H1 (cell line): ENCODE measurements around the gene DNAJA1. TPM values are rescaled to one million over a fixed set of nuclear protein-coding genes. Genes with fewer than 3 reads are reported as not detected.

ENCODE experiments used
- CTCF ChIA-PET: fragments of 300-600 bp; sonication (Branson Sonifier 250); formaldehyde crosslinking; loops from one replicate; lab custom pipeline; 2021; ENCODE audit not compliant: partially characterized antibody; lab: Charles Lee
- POLR2A ChIA-PET: fragments of 300-600 bp; sonication (Branson Sonifier 250); formaldehyde crosslinking; loops from one replicate; lab custom pipeline; 2021; ENCODE audit warnings: inconsistent platforms; ENCODE audit not compliant: partially characterized antibody; lab: Charles Lee
- DNase-seq, 2 experiments: peaks; one replicate each; pipeline versions ENCODE4 v3.0.0 to v3.0.0-alpha.2; 2010 to 2022; ENCODE audit warnings: low spot score in 2 of 2, low read depth in 1 of 2, mixed read lengths in 1 of 2
- FAIRE-seq: peaks from 2 replicates; lab custom pipeline; 2011; peaks lifted over from hg19 to GRCh38; lab: Jason Lieb, UNC
- H2AFZ ChIP-seq: 2 replicates; pipeline ENCODE4 v1.8.1; 2012; ENCODE audit warnings: low read length, inconsistent platforms
- H2AK5ac ChIP-seq: 2 replicates; pipeline ENCODE4 v1.6.1; 2013; ENCODE audit warnings: low read depth, low read length
- H2BK120ac ChIP-seq: replicated peaks from 2 replicates; pipeline ENCODE3; 2013; ENCODE audit warnings: low read depth, low read length, inconsistent platforms
- H2BK12ac ChIP-seq: 2 replicates; pipeline ENCODE4 v1.6.1; 2013; ENCODE audit warnings: low read depth, low read length
- H2BK15ac ChIP-seq: 2 replicates; pipeline ENCODE4 v1.6.1; 2013; ENCODE audit warnings: low read length
- H2BK20ac ChIP-seq: 2 replicates; pipeline ENCODE4 v1.6.1; 2013; ENCODE audit warnings: low read length
- H2BK5ac ChIP-seq: 2 replicates; pipeline ENCODE4 v1.6.1; 2013; ENCODE audit warnings: low read depth, low read length
- H3K14ac ChIP-seq: 2 replicates; pipeline ENCODE4 v1.6.1; 2013; ENCODE audit warnings: inconsistent platforms; ENCODE audit not compliant: insufficient read length
- H3K18ac ChIP-seq: 2 replicates; pipeline ENCODE4 v1.6.1; 2013; ENCODE audit warnings: low read length; ENCODE audit errors: extremely low read depth
- H3K23ac ChIP-seq: 2 replicates; pipeline ENCODE4 v1.6.1; 2013; ENCODE audit warnings: inconsistent platforms; ENCODE audit not compliant: insufficient read length
- H3K23me2 ChIP-seq: 2 replicates; pipeline ENCODE4 v1.6.1; 2013; ENCODE audit warnings: low read depth, low read length
- H3K27ac ChIP-seq: 2 replicates; pipeline ENCODE4 v1.6.1; 2011; ENCODE audit warnings: low read depth, low read length, inconsistent platforms
- H3K27me3 ChIP-seq, 4 experiments: replicated peaks in 1 of 4; 1 replicate in 1 of 4; 2 replicates in 3 of 4; pipeline versions ENCODE4 v1.6.1 to v1.8.1; 2011 to 2013; ENCODE audit warnings: low read length in 3 of 4, mild to moderate bottlenecking in 3 of 4, inconsistent platforms in 2 of 4, mixed read lengths in 2 of 4, moderate library complexity in 1 of 4; ENCODE audit not compliant: control insufficient read depth in 3 of 4, insufficient read depth in 3 of 4; ENCODE audit errors: extremely low read depth in 1 of 4
- H3K36me3 ChIP-seq, 4 experiments: 2 replicates each; pipeline versions ENCODE4 v1.6.1 to v1.8.1; 2011 to 2013; ENCODE audit warnings: mild to moderate bottlenecking in 4 of 4, low read length in 3 of 4, moderate library complexity in 2 of 4, control low read depth in 1 of 4, inconsistent platforms in 1 of 4; ENCODE audit not compliant: insufficient read depth in 4 of 4, control insufficient read depth in 2 of 4
- H3K4ac ChIP-seq: replicated peaks from 2 replicates; pipeline ENCODE3; 2013; ENCODE audit warnings: low read length, low read depth, mixed read lengths, inconsistent platforms; ENCODE audit not compliant: insufficient read length
- H3K4me1 ChIP-seq, 4 experiments: replicated peaks in 1 of 4; 1 replicate in 1 of 4; 2 replicates in 3 of 4; pipeline versions ENCODE4 v1.6.1 to v1.8.1; 2011 to 2013; ENCODE audit warnings: low read length in 3 of 4, inconsistent platforms in 2 of 4, mixed read lengths in 1 of 4; ENCODE audit not compliant: insufficient read depth in 4 of 4, control insufficient read depth in 3 of 4
- H3K4me2 ChIP-seq, 2 experiments: 2 replicates each; pipeline versions ENCODE4 v1.6.1 to v1.8.1; 2011 to 2013; ENCODE audit warnings: low read depth in 2 of 2, low read length in 2 of 2, control low read depth in 1 of 2, inconsistent platforms in 1 of 2, mild to moderate bottlenecking in 1 of 2; ENCODE audit not compliant: insufficient read depth in 1 of 2
- H3K4me3 ChIP-seq, 4 experiments: fragments of 200-600, 300-600 bp in 1 of 4; sonication (generic), shearing (Covaris generic), sonication (Bioruptor Twin) in 1 of 4; 2 replicates each; pipeline versions ENCODE4 v1.5.1 to v1.8.1; 2011 to 2016; ENCODE audit warnings: low read length in 4 of 4, low read depth in 3 of 4, control low read depth in 2 of 4, inconsistent platforms in 2 of 4, mild to moderate bottlenecking in 2 of 4, mixed read lengths in 1 of 4, moderate library complexity in 1 of 4; ENCODE audit not compliant: insufficient read depth in 2 of 4; ENCODE audit errors: extremely low read depth in 1 of 4
- H3K56ac ChIP-seq: replicated peaks from 2 replicates; pipeline ENCODE3; 2013; ENCODE audit warnings: low read depth, mild to moderate bottlenecking, mixed read lengths, low read length, inconsistent platforms; ENCODE audit not compliant: insufficient read length
- H3K79me1 ChIP-seq: 2 replicates; pipeline ENCODE4 v1.6.1; 2013; ENCODE audit warnings: low read depth, low read length, control low read depth
- H3K79me2 ChIP-seq, 2 experiments: 2 replicates each; pipeline versions ENCODE4 v1.6.1 to v1.8.1; 2012 to 2013; ENCODE audit warnings: low read length in 2 of 2, mild to moderate bottlenecking in 2 of 2, inconsistent platforms in 1 of 2; ENCODE audit not compliant: insufficient read depth in 2 of 2, control insufficient read depth in 1 of 2
- H3K9ac ChIP-seq, 4 experiments: replicated peaks in 1 of 4; 1 replicate in 1 of 4; 2 replicates in 3 of 4; pipeline versions ENCODE4 v1.6.1 to v1.8.1; 2011 to 2013; ENCODE audit warnings: low read depth in 3 of 4, low read length in 3 of 4, control low read depth in 2 of 4, mild to moderate bottlenecking in 2 of 4, moderate library complexity in 2 of 4, inconsistent platforms in 1 of 4; ENCODE audit errors: extremely low read depth in 1 of 4
- H3K9me3 ChIP-seq, 2 experiments: 2 replicates each; pipeline versions ENCODE4 v1.6.1 to v1.8.1; 2012 to 2013; ENCODE audit warnings: mild to moderate bottlenecking in 2 of 2, moderate library complexity in 2 of 2, control low read depth in 1 of 2, inconsistent platforms in 1 of 2, low read depth in 1 of 2, low read length in 1 of 2, mixed read lengths in 1 of 2; ENCODE audit not compliant: insufficient read depth in 2 of 2
- H4K20me1 ChIP-seq, 2 experiments: replicated peaks in 1 of 2; 2 replicates each; pipeline versions ENCODE3 to v1.8.1; 2011 to 2013; ENCODE audit warnings: inconsistent platforms in 2 of 2, low read length in 2 of 2, mild to moderate bottlenecking in 1 of 2; ENCODE audit not compliant: insufficient read depth in 2 of 2, control insufficient read depth in 1 of 2
- H4K5ac ChIP-seq: 2 replicates; pipeline ENCODE4 v1.6.1; 2013; ENCODE audit warnings: low read length, low read depth, mixed read lengths, inconsistent platforms; ENCODE audit not compliant: insufficient read length
- H4K8ac ChIP-seq: 2 replicates; pipeline ENCODE4 v1.8.0; 2013; ENCODE audit warnings: mild to moderate bottlenecking, moderate library complexity, low read length, inconsistent platforms; ENCODE audit not compliant: insufficient read depth; ENCODE audit errors: extremely low read depth
- H4K91ac ChIP-seq: replicated peaks from 2 replicates; pipeline ENCODE3; 2013; ENCODE audit warnings: low read length, mixed read lengths, inconsistent platforms; ENCODE audit not compliant: insufficient read length
- BACH1 ChIP-seq: IDR thresholded peaks from 2 replicates; pipeline ENCODE4 v1.6.1; 2012; ENCODE audit warnings: low read length, improper control_type of control experiment
- CEBPB ChIP-seq: IDR thresholded peaks from 2 replicates; pipeline ENCODE4 v1.6.1; 2012; ENCODE audit warnings: low read depth, low read length
- EGR1 ChIP-seq: IDR thresholded peaks from 2 replicates; pipeline ENCODE4 v1.6.1; 2011; ENCODE audit warnings: low read depth, low read length, borderline replicate concordance
- NANOG ChIP-seq: IDR thresholded peaks from 2 replicates; pipeline ENCODE4 v1.6.1; 2011; ENCODE audit warnings: low read length, low read depth, mild to moderate bottlenecking, inconsistent platforms; ENCODE audit not compliant: insufficient read depth, poor library complexity, severe bottlenecking
- RNF2 ChIP-seq: fragments of 200-900, 300-1000 bp; sonication (generic); IDR thresholded peaks from 2 replicates; pipeline ENCODE4 v1.7.1; 2016; ENCODE audit warnings: borderline replicate concordance, low read depth, mild to moderate bottlenecking, antibody characterized with exemption, low read length; ENCODE audit not compliant: poor library complexity, severe bottlenecking; ENCODE audit errors: missing control alignments
- SP2 ChIP-seq: IDR thresholded peaks from 2 replicates; pipeline ENCODE4 v1.6.1; 2012; ENCODE audit warnings: mild to moderate bottlenecking, low read length, inconsistent platforms
- YY1 ChIP-seq: IDR thresholded peaks from 2 replicates; pipeline ENCODE4 v1.6.1; 2011; ENCODE audit warnings: low read depth, mild to moderate bottlenecking, low read length
- ZNF274 ChIP-seq: IDR thresholded peaks from 2 replicates; pipeline ENCODE4 v1.7.0; 2012; ENCODE audit warnings: low read length, borderline replicate concordance; ENCODE audit errors: extremely low read depth
- WGBS, 2 experiments: shearing (Covaris generic) in 1 of 2; methylation state at CpG; one replicate each; pipeline versions ENCODE4 v1.1.6 to v1.1.7; 2013 to 2015; ENCODE audit warnings: low lambda C conversion rate in 2 of 2, mixed read lengths in 2 of 2, inconsistent platforms in 1 of 2, low coverage in 1 of 2, missing lambda C conversion rate in 1 of 2; ENCODE audit not compliant: insufficient replicate concordance in 2 of 2, insufficient coverage in 1 of 2, insufficient read length in 1 of 2; ENCODE audit errors: extremely low coverage in 1 of 2, missing lambda C conversion rate in 1 of 2; 5-methylcytosine and 5-hydroxymethylcytosine counted together
- polyA plus RNA-seq, 7 experiments: library from polyadenylated mRNA; depleted of rRNA in 3 of 7; stranded (reverse) in 5 of 7; unstranded in 2 of 7; fragments of >200 nt in 5 of 7; fragments of 200-250 nt in 2 of 7; gene quantifications; 1 replicate in 5 of 7; 2 replicates in 1 of 7; 4 replicates in 1 of 7; pipeline versions ENCODE4 v1.2.1 to v1.2.3, GENCODE V29; 2011 to 2013; ENCODE audit warnings: missing spikeins in 2 of 7, mixed read lengths in 2 of 7
- total RNA-seq: library from RNA; stranded (reverse); fragmentation: NEBNext Ultra II Directional; extraction: Animal tissue kit (Norgen Biotek cat#: 25700); gene quantifications from 2 replicates; pipeline ENCODE4 v1.2.1, GENCODE V29; 2021
- TF ChIP-seq, protein P1 (sequence below), 3 experiments: IDR thresholded peaks; 1 replicate in 2 of 3; 2 replicates in 1 of 3; pipeline versions ENCODE4 v1.5.1 to v1.6.1; 2011; ENCODE audit warnings: low read length in 3 of 3, mild to moderate bottlenecking in 3 of 3, inconsistent platforms in 2 of 3, low read depth in 1 of 3, moderate library complexity in 1 of 3; ENCODE audit not compliant: insufficient read depth in 1 of 3; ENCODE audit errors: control extremely low read depth in 1 of 3
- TF ChIP-seq, protein P2 (sequence below): IDR thresholded peaks from 2 replicates; pipeline ENCODE4 v1.6.1; 2012; ENCODE audit warnings: inconsistent platforms

DNAJA1 gene
- total and polyA plus RNA-seq, 2 of the 8 experiments (the other 6 are each of a cell fraction or from before 2014, with no cell fraction given), result 54.4 to 159 TPM

DNA sequence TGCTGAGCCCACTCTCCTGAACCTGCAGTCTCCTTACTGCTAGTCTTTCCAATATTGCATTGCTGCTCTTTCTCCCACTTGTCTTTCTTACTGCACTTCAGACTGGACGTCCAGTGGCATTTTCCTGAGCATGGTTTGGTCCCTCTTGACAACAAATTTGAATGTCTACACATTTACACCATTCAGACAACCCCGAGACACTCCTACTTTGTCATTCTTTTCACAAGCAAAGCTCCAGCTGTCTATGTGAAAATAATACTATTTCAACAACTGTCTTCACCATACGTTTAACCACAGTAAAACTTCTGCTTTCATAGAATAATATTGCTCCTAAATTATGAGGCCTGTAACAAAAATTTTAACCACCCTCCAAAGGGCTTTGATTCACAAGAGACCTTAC lies 13.2 kb upstream of the DNAJA1 start:
- TF ChIP-seq NANOG (no peak), YY1 (no peak), BACH1 (no peak), RNF2 (no peak), SP2 (no peak), CEBPB (no peak), ZNF274 (no peak), EGR1 (no peak)
- TF ChIP-seq, protein P1, sequence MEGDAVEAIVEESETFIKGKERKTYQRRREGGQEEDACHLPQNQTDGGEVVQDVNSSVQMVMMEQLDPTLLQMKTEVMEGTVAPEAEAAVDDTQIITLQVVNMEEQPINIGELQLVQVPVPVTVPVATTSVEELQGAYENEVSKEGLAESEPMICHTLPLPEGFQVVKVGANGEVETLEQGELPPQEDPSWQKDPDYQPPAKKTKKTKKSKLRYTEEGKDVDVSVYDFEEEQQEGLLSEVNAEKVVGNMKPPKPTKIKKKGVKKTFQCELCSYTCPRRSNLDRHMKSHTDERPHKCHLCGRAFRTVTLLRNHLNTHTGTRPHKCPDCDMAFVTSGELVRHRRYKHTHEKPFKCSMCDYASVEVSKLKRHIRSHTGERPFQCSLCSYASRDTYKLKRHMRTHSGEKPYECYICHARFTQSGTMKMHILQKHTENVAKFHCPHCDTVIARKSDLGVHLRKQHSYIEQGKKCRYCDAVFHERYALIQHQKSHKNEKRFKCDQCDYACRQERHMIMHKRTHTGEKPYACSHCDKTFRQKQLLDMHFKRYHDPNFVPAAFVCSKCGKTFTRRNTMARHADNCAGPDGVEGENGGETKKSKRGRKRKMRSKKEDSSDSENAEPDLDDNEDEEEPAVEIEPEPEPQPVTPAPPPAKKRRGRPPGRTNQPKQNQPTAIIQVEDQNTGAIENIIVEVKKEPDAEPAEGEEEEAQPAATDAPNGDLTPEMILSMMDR (IDR thresholded peaks at IDR 0.05; ENCODE audit: control extremely low read depth in 1 of 3, insufficient read depth in 1 of 3, low read depth in 1 of 3, low read length in 3 of 3), result no peak
- TF ChIP-seq, protein P2, sequence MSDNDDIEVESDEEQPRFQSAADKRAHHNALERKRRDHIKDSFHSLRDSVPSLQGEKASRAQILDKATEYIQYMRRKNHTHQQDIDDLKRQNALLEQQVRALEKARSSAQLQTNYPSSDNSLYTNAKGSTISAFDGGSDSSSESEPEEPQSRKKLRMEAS, result no peak
- Histone ChIP-seq H3K4me2 (no peak overlapping the region), H3K9ac (no peak overlapping the region), H3K23me2 (no peaks in the 10 kb centered on the region), H3K14ac (no peak overlapping the region), H2BK15ac (no peak overlapping the region; the same call in 1 of the 2 replicates), H2BK12ac (no peak overlapping the region; the same call in 1 of the 2 replicates), H4K91ac (no peak overlapping the region), H3K4me3 (no peak overlapping the region), H3K23ac (no peak overlapping the region), H3K27me3 (no peaks in the 10 kb centered on the region), H3K79me2 (peaks cover 0 to 13% of the 10 kb centered on the region in 2 experiments; a peak in 1 of 4 replicates), H3K9me3 (no peaks in the 10 kb centered on the region), H2BK5ac (no peak overlapping the region), H3K79me1 (peaks cover 2% of the 10 kb centered on the region), H4K20me1 (peaks cover 0 to 5% of the 10 kb centered on the region in 2 experiments), H2AFZ (no peak overlapping the region), H3K4ac (no peak overlapping the region), H3K36me3 (no peaks in the 10 kb centered on the region; a peak in 1 of 8 replicates), H4K5ac (no peak overlapping the region), H3K4me1 (peaks cover 2 to 13% (median 10%) of the 10 kb centered on the region in 4 experiments; a peak in 4 of 7 replicates), H3K18ac (no peak overlapping the region), H3K56ac (no peak overlapping the region), H2BK20ac (0 out of 2 replicates have a peak overlapping the region, but pooled peaks have one; percentile 38), H3K27ac (no peak overlapping the region), H4K8ac (no peak overlapping the region), H2BK120ac (no peak overlapping the region), H2AK5ac (no peak overlapping the region)
- DNase-seq (no peak), FAIRE-seq (no peak)
- ChIA-PET POLR2A (interaction anchor here (0.7 to 9.0 kb wide), 4 partner anchors 10 to 29 kb away, joined by 3 to 160 read pairs (median 8); partner anchors contain the start of genes APTX and DNAJA1), CTCF (no interaction called here)
- WGBS, 2 experiments, result 90% methylated on average over 3 of the region's 3 CpGs; no CpG with 5 or more reads in 1 of the 2 experiments
